ENCODE results near the gene BZW2. TPM values are rescaled to one million over a fixed set of nuclear protein-coding genes. Genes with fewer than 3 reads are reported as not detected.

Gene BZW2
- total RNA-seq, 1 donor from 2014 or later = 126 TPM

DNA sequence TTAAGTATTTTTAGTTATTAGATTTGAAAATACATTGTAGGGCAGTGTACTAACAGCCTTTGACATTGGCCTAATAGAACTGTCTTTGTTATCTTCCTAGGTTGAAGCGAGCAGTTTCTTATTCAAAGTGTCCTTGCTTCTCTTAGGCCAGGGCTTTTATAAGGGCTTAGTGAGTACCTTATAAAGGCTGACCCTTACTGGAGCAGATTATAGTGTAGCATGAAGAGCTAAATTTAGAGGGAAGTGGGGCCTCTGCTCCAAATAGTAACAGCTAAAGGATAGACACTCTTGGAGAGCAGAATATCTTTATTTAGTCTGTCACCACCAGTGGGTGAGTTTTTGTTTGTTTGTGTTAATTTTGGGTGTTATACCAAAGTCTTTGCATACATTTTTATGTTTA is 15.9 kb downstream of the BZW2 start:
- Mint-ChIP-seq H3K4me1 (peaks cover 4% of the 10 kb centered on the region), H3K27me3 (ENCODE audit: insufficient read depth, low read depth) (no peaks in the 10 kb centered on the region), H3K27ac (no peak overlapping the region), H3K36me3 (peaks cover 18% of the 10 kb centered on the region), H3K4me3 (no peak overlapping the region), H3K9me3 (peaks cover 2% of the 10 kb centered on the region)
- Histone ChIP-seq H3K4me2 (no peak overlapping the region), H3K27me3 (no peaks in the 10 kb centered on the region), H3K9ac (no peak overlapping the region), H3K79me2 (ENCODE audit: low read depth) (peaks cover 88% of the 10 kb centered on the region), H3K27ac (no peak overlapping the region), H3K36me3 (peaks cover 3% of the 10 kb centered on the region), H3K4me1 (peaks cover 29% of the 10 kb centered on the region), H2AFZ (replicated peaks) (no peak overlapping the region), H4K20me1 (ENCODE audit: low read depth) (no peaks in the 10 kb centered on the region), H3K4me3 (no peak overlapping the region), H3F3A (ENCODE audit: low read depth) (no peaks in the 10 kb centered on the region), H3K9me3 (ENCODE audit: low read depth) (no peaks in the 10 kb centered on the region)
- no peak for TF ChIP-seq CTCF (IDR thresholded peaks at IDR 0.05)
- TF ChIP-seq EZH2phosphoT487 (IDR thresholded peaks at IDR 0.05) = no peak
- no peak for TF ChIP-seq EZH2 (IDR thresholded peaks at IDR 0.05)
- DNase-seq (ENCODE audit: low spot score) = no peak

GRCh38 chr7:16667355-16667754 is 21.4 kb downstream of the BZW2 start:
- H3K27me3 Mint-ChIP-seq (ENCODE audit: insufficient read depth, low read depth) = no peaks in the 10 kb centered on the region
- Histone ChIP-seq H4K20me1 (ENCODE audit: low read depth) (no peaks in the 10 kb centered on the region), H2AFZ (replicated peaks) (no peak overlapping the region), H3K4me2 (no peak overlapping the region), H3K9me3 (ENCODE audit: low read depth) (no peaks in the 10 kb centered on the region), H3K4me1 (no peaks in the 10 kb centered on the region), H3K27me3 (no peaks in the 10 kb centered on the region), H3F3A (ENCODE audit: low read depth) (no peaks in the 10 kb centered on the region), H3K79me2 (ENCODE audit: low read depth) (peaks cover 54% of the 10 kb centered on the region), H3K27ac (no peak overlapping the region), H3K9ac (no peak overlapping the region), H3K36me3 (peaks cover 3% of the 10 kb centered on the region), H3K4me3 (no peak overlapping the region)
- no peak for TF ChIP-seq EZH2phosphoT487 (IDR thresholded peaks at IDR 0.05)
- no peak for TF ChIP-seq EZH2 (IDR thresholded peaks at IDR 0.05)
- TF ChIP-seq CTCF (IDR thresholded peaks at IDR 0.05) = no peak
- H3K4me3 Mint-ChIP-seq = no peak overlapping the region
- peaks cover 2% of the 10 kb centered on the region for H3K9me3 Mint-ChIP-seq
- peaks cover 3% of the 10 kb centered on the region for H3K4me1 Mint-ChIP-seq
- no peak overlapping the region for H3K27ac Mint-ChIP-seq
- H3K36me3 Mint-ChIP-seq = peaks cover 51% of the 10 kb centered on the region
- DNase-seq (ENCODE audit: low spot score) = no peak

- TF ChIP-seq EZH2phosphoT487 (IDR thresholded peaks at IDR 0.05) = no peak
- no peak for TF ChIP-seq CTCF (IDR thresholded peaks at IDR 0.05)
- no peak for TF ChIP-seq EZH2 (IDR thresholded peaks at IDR 0.05)
- Histone ChIP-seq H3K36me3 (peaks cover 3% of the 10 kb centered on the region), H3K4me2 (no peak overlapping the region), H3K79me2 (ENCODE audit: low read depth) (peaks cover 49% of the 10 kb centered on the region), H3K27ac (no peak overlapping the region), H3K4me1 (no peaks in the 10 kb centered on the region), H4K20me1 (ENCODE audit: low read depth) (no peaks in the 10 kb centered on the region), H3K27me3 (no peaks in the 10 kb centered on the region), H2AFZ (replicated peaks) (no peak overlapping the region), H3K9me3 (ENCODE audit: low read depth) (no peaks in the 10 kb centered on the region), H3K9ac (no peak overlapping the region), H3F3A (ENCODE audit: low read depth) (no peaks in the 10 kb centered on the region), H3K4me3 (no peak overlapping the region)
- H3K4me1 Mint-ChIP-seq = peaks cover 3% of the 10 kb centered on the region
- DNase-seq (ENCODE audit: low spot score) = no peak
- H3K9me3 Mint-ChIP-seq = peaks cover 5% of the 10 kb centered on the region
- H3K27me3 Mint-ChIP-seq (ENCODE audit: insufficient read depth, low read depth) = no peaks in the 10 kb centered on the region
- no peak overlapping the region for H3K4me3 Mint-ChIP-seq
- no peak overlapping the region for H3K27ac Mint-ChIP-seq
- H3K36me3 Mint-ChIP-seq = peaks cover 57% of the 10 kb centered on the region
Observed at GRCh38 chr7:16668049-16668858, 22.3 kb downstream of the BZW2 start.
